GM21786 (cell line): ENCODE data around the gene ASPG.

Experiments used
- ATAC-seq: cut with Tn5 transposase; IDR thresholded peaks from one replicate; pipeline ENCODE4 v1.9.1; 2021; ENCODE audit not compliant: unreplicated experiment

Gene ASPG

DNA sequence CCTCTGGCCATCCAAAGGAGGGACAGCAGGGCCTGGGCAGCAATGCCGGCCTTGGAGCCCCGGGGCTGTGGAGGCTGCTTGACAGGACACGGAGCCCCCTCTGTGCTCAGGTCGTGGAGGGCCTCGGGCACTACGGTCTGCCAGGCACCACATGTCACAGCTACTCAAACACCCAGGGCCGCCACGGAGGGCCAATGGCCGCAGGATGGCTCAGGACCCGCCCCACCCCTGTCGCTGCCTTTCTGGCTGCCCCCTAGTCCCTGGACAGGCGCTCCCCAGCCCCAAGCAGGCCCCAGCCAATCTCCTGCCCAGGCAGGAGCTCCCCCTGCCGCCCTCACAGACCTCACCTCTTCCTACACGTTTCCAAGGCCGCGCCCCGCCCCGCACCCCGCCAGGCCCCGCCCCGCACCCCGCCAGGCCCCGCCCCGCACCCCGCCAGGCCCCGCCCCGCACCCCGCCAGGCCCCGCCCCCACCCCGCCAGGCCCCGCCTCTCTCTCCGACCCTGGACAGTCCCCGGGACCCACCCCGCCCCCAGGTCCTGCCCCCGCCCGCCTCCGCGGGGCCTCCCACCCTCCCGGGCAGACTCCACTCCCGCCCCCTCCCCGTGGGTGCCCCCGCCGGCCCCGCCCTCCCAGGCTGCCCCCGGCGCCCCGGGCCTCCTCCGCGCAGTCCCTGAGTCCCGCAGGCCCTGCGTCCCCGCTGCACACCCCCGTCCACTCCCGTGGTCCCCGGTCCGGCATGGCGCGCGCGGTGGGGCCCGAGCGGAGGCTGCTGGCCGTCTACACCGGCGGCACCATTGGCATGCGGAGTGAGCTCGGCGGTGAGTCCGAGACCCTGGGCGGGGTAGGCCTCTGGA lies at the start of gene ASPG:
Gene ASPG, plus strand, starts transcription at position 669 of the 857 bp plus-strand sequence. Its CDS starts 71 bp downstream, at position 740.
- no peak for ATAC-seq

DNA sequence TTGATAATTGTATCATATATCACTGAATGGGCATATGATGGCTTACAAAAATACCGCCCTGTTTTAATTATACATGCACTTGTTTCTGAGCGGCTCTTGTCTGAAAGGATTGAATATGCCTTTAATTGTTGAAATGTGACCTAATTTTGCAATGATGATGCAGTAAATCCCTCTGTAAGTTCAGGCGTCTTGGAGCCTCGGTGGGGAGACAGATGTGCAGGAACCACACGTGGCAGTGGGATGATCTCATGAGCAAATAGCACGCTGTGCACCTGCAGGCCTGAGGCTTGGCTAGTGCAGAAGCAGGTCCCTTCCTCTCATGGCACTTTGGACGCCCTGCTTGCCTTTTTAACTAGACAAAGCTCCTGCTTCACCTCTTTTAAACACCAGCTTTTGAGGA lies 49.3 kb upstream of the ASPG start:
- no peak for ATAC-seq

- no peak for ATAC-seq
These were observed 48.4 kb upstream of the ASPG start for GRCh38 chr14:104037074-104037473.

- no peak for ATAC-seq
These were observed 47.6 kb upstream of the ASPG start for GRCh38 chr14:104037903-104038302.

GRCh38 chr14:104039214-104039613 lies 46.3 kb upstream of the ASPG start:
- ATAC-seq, result no peak

DNA sequence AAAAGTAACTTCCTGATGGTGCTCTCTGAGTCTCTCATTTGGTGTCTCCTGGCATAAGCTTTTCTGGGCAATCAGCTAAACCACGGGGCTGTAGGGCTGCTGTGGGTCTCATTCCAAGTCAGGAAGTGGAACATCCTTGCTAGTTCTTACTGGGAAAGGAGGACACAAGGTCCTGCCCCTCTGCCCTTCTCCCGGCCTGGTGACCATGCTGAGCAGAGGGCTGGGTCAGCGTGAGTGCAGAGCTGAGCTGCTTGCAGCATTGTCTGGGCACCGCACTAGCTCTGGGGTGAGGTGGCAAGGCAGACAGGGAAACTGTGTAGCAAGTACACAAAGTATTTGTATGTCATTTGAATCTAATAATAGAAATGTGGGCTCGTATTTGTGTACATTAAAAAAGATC lies 45.0 kb upstream of the ASPG start:
- ATAC-seq, result no peak

DNA sequence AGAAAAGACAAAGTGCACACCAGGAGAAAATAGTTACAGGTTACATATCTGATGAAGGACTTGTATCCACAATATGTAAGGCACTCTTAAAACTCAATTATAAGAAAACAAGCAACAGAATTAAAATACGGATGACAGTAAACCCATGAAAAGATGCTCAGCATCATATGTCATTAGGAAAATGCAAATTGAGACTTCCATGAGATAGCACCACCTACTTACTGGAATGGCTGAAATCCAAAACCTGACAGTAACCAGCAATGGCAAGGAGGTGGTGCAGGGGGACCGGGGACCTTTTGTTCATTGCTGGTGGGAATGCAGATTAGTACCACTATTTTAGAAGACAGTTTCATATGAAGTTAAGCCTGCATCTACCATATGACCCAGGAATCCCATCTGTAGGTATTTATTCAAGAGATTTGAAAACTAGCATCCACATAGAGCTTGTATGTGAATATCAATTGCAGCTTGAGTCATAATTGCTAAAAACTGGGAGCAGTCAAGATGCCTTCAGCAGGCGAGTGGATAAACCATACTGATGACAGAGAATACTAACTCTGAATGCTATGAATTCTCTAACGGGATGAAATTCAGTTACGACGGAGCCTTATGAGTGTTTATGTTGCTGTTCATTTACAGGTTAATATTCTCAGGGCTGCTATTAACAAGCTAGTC lies 43.9 kb upstream of the ASPG start:
- no peak for ATAC-seq

DNA sequence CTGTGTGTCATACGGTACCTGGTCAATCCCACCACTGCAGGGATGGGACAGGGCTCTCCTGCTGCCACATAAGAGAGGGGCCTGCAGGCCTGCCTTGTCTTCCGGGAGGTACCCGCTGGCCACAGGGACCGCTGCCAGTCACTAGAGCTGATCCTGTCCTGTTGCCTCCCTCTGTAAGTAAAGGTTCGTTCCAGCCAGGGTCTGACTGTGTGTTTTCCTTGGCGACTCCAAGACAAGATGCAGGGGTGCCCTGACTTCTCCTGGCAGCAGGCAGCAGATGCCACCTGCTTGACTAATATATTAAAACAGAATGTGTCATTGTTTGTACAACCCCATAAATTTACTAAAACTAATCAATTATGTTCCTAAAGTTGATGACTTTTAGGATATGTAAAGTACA lies 41.5 kb upstream of the ASPG start:
- ATAC-seq, result no peak

GRCh38 chr14:104047761-104048160 lies 37.7 kb upstream of the ASPG start:
- no peak for ATAC-seq

GRCh38 chr14:104048758-104049507 lies 36.6 kb upstream of the ASPG start:
- no peak for ATAC-seq

GRCh38 chr14:104049576-104050240 lies 35.8 kb upstream of the ASPG start:
- ATAC-seq, result no peak

GRCh38 chr14:104051092-104051813 lies 34.2 kb upstream of the ASPG start:
- no peak for ATAC-seq

DNA sequence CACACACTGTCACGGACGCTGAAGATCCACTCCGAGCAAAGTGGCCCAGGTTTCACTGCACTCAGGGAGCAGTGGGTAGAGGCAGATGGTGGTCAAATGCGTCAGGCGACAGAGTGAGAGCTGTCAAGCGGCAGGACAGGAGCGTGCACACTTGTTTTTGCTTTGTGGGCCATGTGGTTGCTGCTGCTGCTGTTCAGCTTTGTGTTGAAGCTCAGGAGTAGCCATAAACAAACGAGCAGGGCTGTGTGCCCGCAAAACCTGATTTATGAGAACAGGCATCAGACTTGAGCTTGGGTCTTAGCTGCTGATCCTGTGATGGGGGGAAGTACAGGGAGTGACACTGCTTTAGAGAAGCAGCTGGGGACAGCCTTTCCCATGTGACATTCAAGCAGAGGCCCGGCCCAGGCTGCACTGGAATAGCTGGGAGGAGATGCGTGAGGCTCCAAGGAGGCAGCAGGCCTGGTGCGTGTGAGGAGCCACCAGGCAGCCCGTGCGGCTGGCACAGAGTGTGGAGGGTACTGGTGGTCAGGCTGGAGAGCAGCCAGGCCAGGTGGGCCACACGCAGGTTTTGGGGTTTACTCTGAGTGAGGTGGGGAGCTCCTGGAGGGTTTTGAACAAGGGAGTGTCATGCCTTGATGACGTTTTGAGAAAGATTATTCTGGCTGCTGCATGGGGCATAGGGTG lies 31.1 kb upstream of the ASPG start:
- no peak for ATAC-seq

- ATAC-seq, result no peak
These were observed 23.2 kb upstream of the ASPG start for GRCh38 chr14:104062281-104062680.

DNA sequence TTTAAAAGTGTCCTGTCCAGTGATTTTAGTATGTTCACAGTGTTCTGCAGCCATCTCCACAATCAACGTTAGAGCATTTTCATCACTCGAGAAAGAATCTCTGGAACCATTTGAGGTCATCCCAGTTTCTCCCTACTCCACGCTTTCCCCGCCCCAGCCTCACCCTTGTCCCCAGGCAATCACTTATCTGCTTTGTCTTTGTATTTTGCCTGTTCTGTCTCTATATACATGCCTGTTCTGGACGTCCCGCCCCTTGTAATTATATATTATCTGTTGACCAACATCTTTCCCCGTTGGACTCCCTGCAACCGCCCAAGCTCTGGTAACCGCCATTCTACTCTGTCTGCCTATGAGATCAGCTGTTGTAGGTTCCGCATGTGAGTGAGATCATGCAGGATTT lies 21.5 kb upstream of the ASPG start:
- ATAC-seq, result no peak

DNA sequence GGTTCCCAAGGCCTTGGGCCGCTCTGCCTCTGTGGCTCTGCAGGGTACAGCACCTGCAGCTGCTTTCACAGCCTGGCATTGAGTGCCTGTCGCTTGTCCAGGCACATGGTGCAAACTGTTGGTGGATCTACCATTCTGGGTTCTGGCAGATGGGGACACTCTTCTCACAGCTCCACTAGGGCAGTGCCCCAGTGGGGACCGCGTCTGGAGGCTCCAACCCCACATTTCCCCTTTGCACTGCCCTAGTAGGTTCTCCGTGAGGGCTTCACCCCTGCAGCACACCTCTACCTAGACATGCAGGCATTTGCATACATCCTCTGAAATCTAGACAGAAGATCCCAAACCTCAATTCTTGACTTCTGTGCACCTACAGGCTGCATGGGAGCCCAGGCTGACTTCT lies 19.2 kb upstream of the ASPG start:
- no peak for ATAC-seq

- no peak for ATAC-seq
These were observed 18.7 kb upstream of the ASPG start for GRCh38 chr14:104066719-104067295.

- ATAC-seq, result no peak
These were observed 16.0 kb upstream of the ASPG start for GRCh38 chr14:104069541-104069940.

DNA sequence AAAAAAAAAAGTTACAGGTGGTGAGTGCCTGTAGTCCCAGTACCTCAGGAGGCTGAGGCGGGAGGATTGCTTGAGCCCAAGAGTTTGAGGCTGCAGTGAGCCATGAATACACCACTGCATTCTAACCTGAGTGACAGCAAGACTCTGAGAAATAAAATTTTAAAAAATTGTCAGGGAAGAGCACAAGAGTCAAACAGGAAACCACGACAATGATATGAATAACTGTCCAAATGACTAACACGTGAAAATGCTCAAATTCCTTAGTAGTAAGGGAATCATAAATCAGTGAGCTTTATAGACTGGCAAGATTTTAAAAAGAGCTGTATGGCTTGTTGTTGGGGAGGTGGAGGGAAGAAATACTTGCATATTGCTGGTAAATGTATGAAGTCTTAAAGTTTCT lies 12.9 kb upstream of the ASPG start:
- no peak for ATAC-seq

DNA sequence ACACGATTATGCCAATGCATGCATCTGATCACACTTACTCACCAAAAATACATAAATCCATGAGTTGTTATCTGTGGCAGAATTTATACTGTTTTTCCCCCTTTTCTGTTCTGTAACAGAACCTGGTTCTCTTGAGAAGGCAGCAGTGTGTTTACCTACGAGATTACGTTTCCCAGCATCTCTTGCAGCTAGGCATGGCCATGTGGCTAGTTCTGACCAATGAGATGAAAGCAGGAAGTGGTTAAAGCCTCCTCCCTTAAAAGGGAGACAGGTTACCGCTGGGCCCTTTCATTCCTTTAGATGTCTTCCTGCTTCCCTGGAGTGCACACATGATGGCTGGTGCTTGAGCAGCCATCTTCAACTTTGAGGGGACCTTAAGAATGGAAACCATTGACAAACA lies 11.7 kb upstream of the ASPG start:
- no peak for ATAC-seq
